ENCODE results near the gene ENTPD6.

GRCh38 chr20:25196786-25197120, 1.2 kb downstream of the ENTPD6 start:
- TF ChIP-seq, protein P1, sequence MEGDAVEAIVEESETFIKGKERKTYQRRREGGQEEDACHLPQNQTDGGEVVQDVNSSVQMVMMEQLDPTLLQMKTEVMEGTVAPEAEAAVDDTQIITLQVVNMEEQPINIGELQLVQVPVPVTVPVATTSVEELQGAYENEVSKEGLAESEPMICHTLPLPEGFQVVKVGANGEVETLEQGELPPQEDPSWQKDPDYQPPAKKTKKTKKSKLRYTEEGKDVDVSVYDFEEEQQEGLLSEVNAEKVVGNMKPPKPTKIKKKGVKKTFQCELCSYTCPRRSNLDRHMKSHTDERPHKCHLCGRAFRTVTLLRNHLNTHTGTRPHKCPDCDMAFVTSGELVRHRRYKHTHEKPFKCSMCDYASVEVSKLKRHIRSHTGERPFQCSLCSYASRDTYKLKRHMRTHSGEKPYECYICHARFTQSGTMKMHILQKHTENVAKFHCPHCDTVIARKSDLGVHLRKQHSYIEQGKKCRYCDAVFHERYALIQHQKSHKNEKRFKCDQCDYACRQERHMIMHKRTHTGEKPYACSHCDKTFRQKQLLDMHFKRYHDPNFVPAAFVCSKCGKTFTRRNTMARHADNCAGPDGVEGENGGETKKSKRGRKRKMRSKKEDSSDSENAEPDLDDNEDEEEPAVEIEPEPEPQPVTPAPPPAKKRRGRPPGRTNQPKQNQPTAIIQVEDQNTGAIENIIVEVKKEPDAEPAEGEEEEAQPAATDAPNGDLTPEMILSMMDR (IDR thresholded peaks at IDR 0.05 in 8 of 11, conservative IDR thresholded peaks at IDR 0.05 in 3 of 11): no peak
- TF ChIP-seq POLR2A (IDR thresholded peaks at IDR 0.05) (no peak), POLR2AphosphoS5 (IDR thresholded peaks at IDR 0.05) (no peak)

Data from spleen (tissue), 7 donors.